ENCODE measurements around the gene PLS1.

PLS1 gene

DNA sequence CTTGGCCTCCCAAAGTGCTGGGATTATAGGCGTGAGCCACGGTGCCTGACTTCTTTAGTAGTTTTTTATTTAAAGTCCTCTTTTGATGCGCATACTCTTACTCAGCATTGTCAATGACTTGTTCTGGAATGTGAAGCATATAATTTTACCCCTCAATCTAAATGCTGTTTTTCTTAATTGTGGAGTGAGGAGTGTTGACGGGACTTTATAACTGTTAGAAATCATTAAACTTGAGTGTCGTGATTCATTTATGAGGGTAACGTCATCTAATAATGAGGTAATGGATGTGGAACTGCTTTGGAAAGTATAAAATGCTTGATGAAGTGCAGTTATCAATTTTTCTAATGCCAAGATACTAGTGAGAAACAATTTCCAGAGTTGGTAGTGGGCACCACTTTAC, 48.3 kb downstream of the PLS1 start:
- H3K9ac ChIP-seq (ENCODE audit: low read depth, low read length), result no peak overlapping the region
- H3K27me3 ChIP-seq (ENCODE audit: insufficient read depth, low read length), result no peaks in the 10 kb centered on the region
- H3K4me1 ChIP-seq (ENCODE audit: insufficient read depth, low read length), result peaks cover 26% of the 10 kb centered on the region
- no peak overlapping the region for H3K27ac ChIP-seq (ENCODE audit: low read length)
- no peaks in the 10 kb centered on the region for H3K36me3 ChIP-seq (ENCODE audit: insufficient read depth, low read depth, low read length)
- no peak overlapping the region for H3K4me3 ChIP-seq (ENCODE audit: low read length)
- H3K9me3 ChIP-seq (ENCODE audit: insufficient read depth, low read depth, low read length), result no peaks in the 10 kb centered on the region

DNA sequence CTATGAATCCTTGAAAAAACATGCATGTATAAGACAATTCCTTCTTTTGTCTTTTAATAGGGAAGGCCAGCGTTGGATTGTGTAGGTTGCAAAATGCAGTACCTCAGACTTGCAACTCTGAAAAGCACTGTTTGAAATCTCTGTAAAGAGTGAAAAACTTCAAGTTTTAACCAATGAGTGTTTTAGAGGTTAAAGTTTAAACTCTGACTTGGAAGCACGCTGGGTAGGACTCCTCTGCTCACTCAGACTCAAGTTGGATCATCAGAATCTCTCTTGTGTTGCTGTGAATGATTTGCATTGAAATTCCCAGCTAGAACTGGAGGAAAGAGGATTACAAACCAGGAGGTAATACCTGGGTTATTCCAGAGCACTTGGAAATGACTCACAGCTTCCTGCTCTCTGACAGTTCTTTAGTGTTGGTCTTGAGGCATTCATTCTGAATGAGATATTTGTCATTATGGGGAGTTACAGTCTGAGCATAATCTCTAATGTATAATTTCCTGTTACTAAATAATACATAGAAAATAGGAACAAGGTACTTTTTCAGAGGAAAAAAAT, 49.1 kb downstream of the PLS1 start:
- H3K27ac ChIP-seq (ENCODE audit: low read length), result no peak overlapping the region
- H3K4me3 ChIP-seq (ENCODE audit: low read length), result no peak overlapping the region
- no peak overlapping the region; the same call in 1 of the 2 replicates for H3K9ac ChIP-seq (ENCODE audit: low read depth, low read length)
- H3K36me3 ChIP-seq (ENCODE audit: insufficient read depth, low read depth, low read length), result no peaks in the 10 kb centered on the region
- no peaks in the 10 kb centered on the region for H3K9me3 ChIP-seq (ENCODE audit: insufficient read depth, low read depth, low read length)
- H3K27me3 ChIP-seq (ENCODE audit: insufficient read depth, low read length), result no peaks in the 10 kb centered on the region
- H3K4me1 ChIP-seq (ENCODE audit: insufficient read depth, low read length), result peaks cover 26% of the 10 kb centered on the region

DNA sequence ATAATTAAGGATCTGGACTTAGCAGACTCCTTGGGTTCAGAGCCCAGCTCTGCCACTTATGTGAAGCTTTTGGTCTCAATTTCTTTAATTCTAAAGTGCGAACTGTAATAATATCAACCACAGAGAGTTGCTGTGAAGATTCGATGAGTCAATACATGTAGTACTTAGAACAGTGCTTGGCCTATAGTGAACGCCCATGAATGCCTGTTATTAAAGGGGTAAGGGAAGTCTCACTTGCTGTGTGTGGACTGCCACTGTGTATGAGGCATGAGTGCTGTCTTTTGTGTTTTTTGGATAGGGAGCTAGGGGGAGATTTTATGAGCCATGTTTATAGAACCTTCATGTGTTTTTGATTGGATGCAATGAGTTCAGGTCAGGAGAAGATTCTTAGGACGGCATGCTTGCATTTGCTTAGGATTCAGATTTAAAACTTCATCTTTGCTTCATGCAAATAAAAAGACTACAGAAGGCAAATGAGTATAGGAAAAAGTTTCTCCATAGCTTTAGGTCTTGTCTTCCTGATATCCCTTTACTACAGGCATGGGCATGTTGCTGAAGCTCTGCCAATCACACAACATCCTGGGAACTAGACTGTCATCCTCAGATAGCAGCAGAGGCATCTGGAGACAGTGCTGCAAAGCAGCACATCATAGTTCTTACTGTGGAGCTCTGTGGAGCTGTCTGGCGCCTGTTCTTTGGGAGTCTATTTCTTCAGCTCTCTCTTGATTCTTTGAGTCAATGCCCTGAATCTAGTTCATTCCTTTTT, 50.0 kb downstream of the PLS1 start:
- no peak overlapping the region for H3K4me3 ChIP-seq (ENCODE audit: low read length)
- H3K4me1 ChIP-seq (ENCODE audit: insufficient read depth, low read length), result peaks cover 26% of the 10 kb centered on the region
- no peaks in the 10 kb centered on the region for H3K36me3 ChIP-seq (ENCODE audit: insufficient read depth, low read depth, low read length)
- H3K9ac ChIP-seq (ENCODE audit: low read depth, low read length), result no peak overlapping the region
- H3K27me3 ChIP-seq (ENCODE audit: insufficient read depth, low read length), result no peaks in the 10 kb centered on the region
- no peak overlapping the region for H3K27ac ChIP-seq (ENCODE audit: low read length)
- no peaks in the 10 kb centered on the region for H3K9me3 ChIP-seq (ENCODE audit: insufficient read depth, low read depth, low read length)

DNA sequence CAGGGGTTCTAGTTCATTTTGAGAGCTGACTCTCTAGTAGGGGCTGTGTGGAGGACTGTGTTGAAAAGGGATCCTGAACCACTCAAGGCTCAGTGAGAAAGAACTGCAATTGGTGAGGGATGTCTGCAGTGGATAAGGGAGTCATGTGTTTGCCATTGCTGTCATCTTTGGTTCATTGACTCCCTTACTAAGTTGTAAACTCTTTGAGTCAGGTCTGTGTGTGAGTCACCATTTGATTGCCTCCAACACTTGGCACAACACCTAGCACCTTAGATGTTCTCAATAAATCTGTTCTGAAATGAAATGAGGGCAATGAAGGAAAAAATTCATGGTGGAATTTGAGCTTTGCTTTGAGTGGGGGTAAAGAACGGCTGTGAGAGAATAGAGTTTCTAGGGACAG, 51.7 kb downstream of the PLS1 start:
- Histone ChIP-seq H3K9me3 (ENCODE audit: insufficient read depth, low read depth, low read length) (no peaks in the 10 kb centered on the region), H3K27ac (ENCODE audit: low read length) (no peak overlapping the region), H3K27me3 (ENCODE audit: insufficient read depth, low read length) (no peaks in the 10 kb centered on the region), H3K36me3 (ENCODE audit: insufficient read depth, low read depth, low read length) (no peaks in the 10 kb centered on the region), H3K9ac (ENCODE audit: low read depth, low read length) (no peak overlapping the region), H3K4me3 (ENCODE audit: low read length) (no peak overlapping the region), H3K4me1 (ENCODE audit: insufficient read depth, low read length) (peaks cover 27% of the 10 kb centered on the region)

DNA sequence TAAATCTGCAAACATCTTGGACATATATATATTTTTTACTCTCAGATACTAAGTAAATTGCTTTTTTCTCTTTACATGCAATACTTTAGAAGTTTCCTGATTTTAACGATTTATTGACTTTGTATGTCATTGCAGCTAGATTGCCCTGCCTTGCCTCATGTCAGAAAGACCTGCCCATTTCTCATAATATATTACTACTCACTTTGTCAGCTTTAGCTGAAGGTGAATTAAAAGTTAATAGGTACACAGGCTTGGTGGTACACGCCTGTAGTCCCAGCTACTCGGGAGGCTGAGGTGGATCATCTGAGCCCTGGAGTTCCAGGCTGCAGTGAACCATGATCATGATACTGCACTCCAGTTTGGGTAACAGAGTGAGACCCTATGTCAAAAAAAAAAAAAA, 52.8 kb downstream of the PLS1 start:
- no peak overlapping the region for H3K4me3 ChIP-seq (ENCODE audit: low read length)
- no peaks in the 10 kb centered on the region for H3K36me3 ChIP-seq (ENCODE audit: insufficient read depth, low read depth, low read length)
- H3K9me3 ChIP-seq (ENCODE audit: insufficient read depth, low read depth, low read length), result no peaks in the 10 kb centered on the region
- no peak overlapping the region for H3K9ac ChIP-seq (ENCODE audit: low read depth, low read length)
- no peaks in the 10 kb centered on the region for H3K27me3 ChIP-seq (ENCODE audit: insufficient read depth, low read length)
- no peak overlapping the region for H3K27ac ChIP-seq (ENCODE audit: low read length)
- peaks cover 23% of the 10 kb centered on the region for H3K4me1 ChIP-seq (ENCODE audit: insufficient read depth, low read length)

DNA sequence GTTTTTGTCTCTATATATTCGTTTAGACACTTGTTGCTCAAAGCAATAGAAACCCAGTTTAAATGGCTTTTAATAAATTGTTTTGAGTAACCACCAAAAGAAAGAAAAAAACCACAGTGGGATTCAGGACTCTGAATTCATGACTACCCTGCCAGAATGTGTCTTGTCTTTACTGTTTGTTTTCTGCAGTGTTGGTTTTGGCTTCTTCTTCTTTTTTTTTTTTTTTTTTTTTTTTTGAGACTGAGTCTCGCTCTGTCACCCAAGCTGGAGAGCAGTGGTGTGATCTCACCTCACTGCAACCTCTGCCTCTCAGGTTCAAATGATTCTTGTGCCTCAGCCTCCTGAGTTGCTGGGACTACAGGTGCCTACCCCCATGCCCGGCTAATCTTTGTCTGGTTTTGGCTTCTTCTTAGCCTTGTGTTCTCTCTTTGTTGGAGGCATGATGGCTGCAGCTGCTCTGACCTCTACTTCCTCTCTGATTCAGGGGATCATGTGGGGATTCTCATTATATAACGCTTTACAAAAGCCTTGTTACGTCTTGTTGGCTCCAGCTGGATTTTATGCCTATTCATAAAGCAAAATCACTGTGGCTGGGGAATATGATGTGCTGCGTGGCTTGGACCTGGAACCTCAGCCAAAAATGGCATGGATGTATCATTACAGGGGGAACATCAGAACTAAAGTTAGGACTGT, 54.0 kb downstream of the PLS1 start:
- no peak overlapping the region for H3K9ac ChIP-seq (ENCODE audit: low read depth, low read length)
- H3K4me1 ChIP-seq (ENCODE audit: insufficient read depth, low read length), result peaks cover 19% of the 10 kb centered on the region
- no peaks in the 10 kb centered on the region for H3K9me3 ChIP-seq (ENCODE audit: insufficient read depth, low read depth, low read length)
- no peak overlapping the region for H3K4me3 ChIP-seq (ENCODE audit: low read length)
- no peaks in the 10 kb centered on the region for H3K27me3 ChIP-seq (ENCODE audit: insufficient read depth, low read length)
- H3K27ac ChIP-seq (ENCODE audit: low read length), result no peak overlapping the region
- H3K36me3 ChIP-seq (ENCODE audit: insufficient read depth, low read depth, low read length), result no peaks in the 10 kb centered on the region

DNA sequence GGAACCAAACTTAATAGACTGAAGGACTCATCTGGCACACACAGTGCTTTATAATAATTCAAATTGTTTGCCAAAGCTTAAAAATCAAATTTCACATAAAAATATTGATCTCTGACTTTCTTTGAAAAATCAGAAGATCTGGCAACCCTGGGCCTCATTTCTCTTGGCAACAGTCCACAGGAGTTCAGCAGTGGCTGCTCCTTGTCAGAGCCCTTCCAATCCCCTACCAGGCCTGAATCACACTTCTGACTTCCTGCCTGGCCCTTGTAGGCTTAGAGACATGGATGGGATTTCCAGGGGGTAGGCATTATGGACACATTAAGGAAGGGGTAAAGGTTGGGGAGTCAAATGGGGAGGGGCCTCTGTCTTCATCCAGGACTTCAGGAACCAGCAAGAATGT, 55.5 kb downstream of the PLS1 start:
- Histone ChIP-seq H3K9me3 (ENCODE audit: insufficient read depth, low read depth, low read length) (no peaks in the 10 kb centered on the region), H3K27me3 (ENCODE audit: insufficient read depth, low read length) (no peaks in the 10 kb centered on the region), H3K9ac (ENCODE audit: low read depth, low read length) (no peak overlapping the region), H3K36me3 (ENCODE audit: insufficient read depth, low read depth, low read length) (no peaks in the 10 kb centered on the region), H3K4me1 (ENCODE audit: insufficient read depth, low read length) (peaks cover 9% of the 10 kb centered on the region), H3K4me3 (ENCODE audit: low read length) (no peak overlapping the region), H3K27ac (ENCODE audit: low read length) (no peak overlapping the region)

DNA sequence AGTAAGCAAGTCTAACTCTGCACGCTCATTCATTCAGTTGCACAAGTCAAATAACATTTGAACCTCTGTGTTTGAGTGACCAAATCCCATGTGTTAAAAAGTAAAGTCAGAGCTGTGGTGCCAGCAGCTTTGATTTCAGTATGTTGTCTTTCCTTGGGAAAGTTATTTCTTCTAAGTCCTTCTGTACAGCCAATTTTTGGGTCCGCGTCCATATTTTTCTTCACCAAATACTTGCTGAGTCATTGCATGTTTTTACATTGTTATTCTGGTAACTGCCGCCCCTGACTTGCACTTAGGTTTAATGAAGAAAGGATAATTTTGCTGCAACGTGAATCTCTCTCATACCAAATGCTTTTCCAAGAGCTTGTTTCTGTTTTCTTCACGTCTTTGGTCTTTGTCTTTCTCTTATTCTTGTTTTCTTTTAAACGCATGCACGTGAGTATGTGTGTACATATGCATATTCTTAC, 56.7 kb downstream of the PLS1 start:
- peaks cover 9% of the 10 kb centered on the region for H3K4me1 ChIP-seq (ENCODE audit: insufficient read depth, low read length)
- no peaks in the 10 kb centered on the region for H3K36me3 ChIP-seq (ENCODE audit: insufficient read depth, low read depth, low read length)
- H3K9me3 ChIP-seq (ENCODE audit: insufficient read depth, low read depth, low read length), result no peaks in the 10 kb centered on the region
- no peak overlapping the region for H3K27ac ChIP-seq (ENCODE audit: low read length)
- no peak overlapping the region for H3K4me3 ChIP-seq (ENCODE audit: low read length)
- no peak overlapping the region for H3K9ac ChIP-seq (ENCODE audit: low read depth, low read length)
- H3K27me3 ChIP-seq (ENCODE audit: insufficient read depth, low read length), result no peaks in the 10 kb centered on the region

DNA sequence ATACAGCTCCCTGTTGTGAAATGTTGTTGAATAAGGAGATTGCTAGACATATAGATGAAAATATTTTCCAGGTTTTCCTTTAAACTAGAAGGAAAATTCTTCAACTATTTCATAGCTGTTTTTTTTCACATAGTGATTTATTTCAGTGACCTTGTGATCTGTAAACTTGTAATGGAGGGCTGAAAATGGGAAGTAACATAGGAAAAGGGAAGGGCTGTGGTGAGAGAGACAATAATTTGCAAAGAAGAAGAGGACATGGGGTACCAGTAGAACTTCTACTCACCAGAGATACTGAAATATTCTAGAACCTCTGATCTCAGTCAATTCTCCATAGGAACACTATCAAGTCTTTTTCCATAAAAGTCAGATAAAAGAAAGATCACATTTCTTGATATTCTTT, 60.4 kb downstream of the PLS1 start:
- Histone ChIP-seq H3K4me1 (ENCODE audit: insufficient read depth, low read length) (peaks cover 20% of the 10 kb centered on the region), H3K27ac (ENCODE audit: low read length) (no peak overlapping the region), H3K27me3 (ENCODE audit: insufficient read depth, low read length) (no peaks in the 10 kb centered on the region), H3K36me3 (ENCODE audit: insufficient read depth, low read depth, low read length) (no peaks in the 10 kb centered on the region), H3K9me3 (ENCODE audit: insufficient read depth, low read depth, low read length) (no peaks in the 10 kb centered on the region), H3K9ac (ENCODE audit: low read depth, low read length) (no peak overlapping the region), H3K4me3 (ENCODE audit: low read length) (no peak overlapping the region)

DNA sequence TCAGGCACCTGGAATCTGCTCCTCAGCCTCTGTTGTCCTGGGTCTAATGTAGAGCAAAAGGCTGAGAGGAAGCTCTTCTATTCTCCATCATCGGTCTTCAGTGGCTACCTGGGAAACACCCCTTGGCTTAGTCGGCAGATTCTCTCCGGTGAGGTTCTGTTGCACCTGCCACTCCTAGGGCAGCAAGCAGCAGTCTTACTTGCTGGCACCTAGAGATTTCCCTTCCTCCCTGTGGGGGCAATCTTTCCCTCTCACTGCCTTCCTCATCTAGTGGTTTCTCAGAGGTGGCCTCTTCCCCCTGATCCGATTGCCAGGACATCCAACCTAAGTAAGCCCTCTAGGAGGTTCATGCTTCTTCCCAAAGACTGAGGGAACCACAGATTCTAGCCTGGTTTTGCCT, 60.8 kb downstream of the PLS1 start:
- H3K4me3 ChIP-seq (ENCODE audit: low read length), result no peak overlapping the region
- no peaks in the 10 kb centered on the region for H3K27me3 ChIP-seq (ENCODE audit: insufficient read depth, low read length)
- no peak overlapping the region for H3K27ac ChIP-seq (ENCODE audit: low read length)
- H3K36me3 ChIP-seq (ENCODE audit: insufficient read depth, low read depth, low read length), result no peaks in the 10 kb centered on the region
- no peaks in the 10 kb centered on the region for H3K9me3 ChIP-seq (ENCODE audit: insufficient read depth, low read depth, low read length)
- peaks cover 20% of the 10 kb centered on the region for H3K4me1 ChIP-seq (ENCODE audit: insufficient read depth, low read length)
- H3K9ac ChIP-seq (ENCODE audit: low read depth, low read length), result no peak overlapping the region

DNA sequence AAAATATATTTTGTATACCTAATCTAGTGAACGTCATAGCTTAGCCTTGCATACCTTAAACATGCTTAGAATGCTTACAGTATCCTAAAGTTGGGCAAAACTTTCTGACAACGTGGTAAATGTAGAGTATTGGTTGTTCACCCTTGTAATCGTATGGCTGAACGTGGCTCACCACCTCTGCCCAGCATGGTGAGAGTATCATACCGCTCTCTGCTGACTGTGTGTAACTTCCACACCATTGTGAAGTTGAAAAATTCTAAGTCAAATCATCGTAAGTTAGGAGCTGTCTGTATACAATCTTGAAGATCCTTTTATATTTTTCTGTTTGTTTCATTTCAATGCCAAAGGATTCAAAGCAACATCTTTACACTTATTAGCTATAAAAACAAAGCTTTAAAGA, 64.2 kb downstream of the PLS1 start:
- H3K9me3 ChIP-seq (ENCODE audit: insufficient read depth, low read depth, low read length), result no peaks in the 10 kb centered on the region
- H3K4me1 ChIP-seq (ENCODE audit: insufficient read depth, low read length), result peaks cover 24% of the 10 kb centered on the region; the same call in 1 of the 2 replicates
- no peak overlapping the region; the same call in 1 of the 2 replicates for H3K9ac ChIP-seq (ENCODE audit: low read depth, low read length)
- H3K27ac ChIP-seq (ENCODE audit: low read length), result no peak overlapping the region
- no peak overlapping the region for H3K4me3 ChIP-seq (ENCODE audit: low read length)
- no peaks in the 10 kb centered on the region for H3K27me3 ChIP-seq (ENCODE audit: insufficient read depth, low read length)
- H3K36me3 ChIP-seq (ENCODE audit: insufficient read depth, low read depth, low read length), result no peaks in the 10 kb centered on the region

DNA sequence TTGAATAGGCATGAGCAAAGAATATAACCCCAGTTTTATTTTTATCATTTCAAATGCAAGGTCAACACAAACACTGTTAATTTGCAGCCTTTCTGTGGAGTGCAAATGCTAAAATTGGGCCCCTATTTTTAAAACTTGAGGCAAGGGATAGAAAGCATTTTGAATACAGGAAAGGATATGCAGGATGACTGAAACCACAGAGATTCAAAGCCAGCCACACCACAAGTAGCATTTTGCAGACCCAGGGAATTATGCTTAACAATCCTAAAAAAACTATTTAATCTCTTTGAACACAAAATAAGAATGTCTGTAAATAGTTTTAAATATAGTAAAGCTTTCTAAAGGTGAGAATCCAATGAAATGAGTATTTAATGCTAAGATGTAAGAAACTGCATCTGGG, 64.7 kb downstream of the PLS1 start:
- Histone ChIP-seq H3K4me3 (ENCODE audit: low read length) (no peak overlapping the region), H3K9me3 (ENCODE audit: insufficient read depth, low read depth, low read length) (no peaks in the 10 kb centered on the region), H3K27me3 (ENCODE audit: insufficient read depth, low read length) (no peaks in the 10 kb centered on the region), H3K9ac (ENCODE audit: low read depth, low read length) (peak overlapping the region; percentile 16; the same call in 1 of the 2 replicates), H3K4me1 (ENCODE audit: insufficient read depth, low read length) (peaks cover 25% of the 10 kb centered on the region; the same call in 1 of the 2 replicates), H3K27ac (ENCODE audit: low read length) (no peak overlapping the region), H3K36me3 (ENCODE audit: insufficient read depth, low read depth, low read length) (no peaks in the 10 kb centered on the region)
